Mucosa of descending colon (tissue), 3 donors: ENCODE results near the gene PLXND1. TPM values are rescaled to one million over a fixed set of nuclear protein-coding genes. Genes with fewer than 3 reads are reported as not detected.
A peak's percentile ranks its signal among the peaks of the same experiment; 100 is the strongest.

ENCODE experiments used
- ATAC-seq: fragments of 200-7000 bp; cut with Tn5 transposase; one replicate; pipeline ENCODE4 v1.9.1; 2020; ENCODE audit warnings: mild to moderate bottlenecking, moderate library complexity
- DNase-seq, 3 donors: peaks; one replicate each; pipeline ENCODE4 v3.0.0-alpha.2; 2020
- H3K36me3 ChIP-seq: fragments of 200-600 bp; one replicate; pipeline ENCODE4 v1.8.0; 2021; ENCODE audit warnings: low read depth, mild to moderate bottlenecking
- H3K4me1 ChIP-seq: fragments of 200-600 bp; one replicate; pipeline ENCODE4 v1.8.0; 2021; ENCODE audit warnings: low read depth, mild to moderate bottlenecking
- H3K4me3 ChIP-seq: fragments of 200-600 bp; one replicate; pipeline ENCODE4 v1.8.0; 2021; ENCODE audit warnings: mild to moderate bottlenecking
- H3K9me3 ChIP-seq: fragments of 200-600 bp; one replicate; pipeline ENCODE4 v1.8.0; 2021; ENCODE audit warnings: mild to moderate bottlenecking
- CTCF ChIP-seq: fragments of 200-600 bp; IDR thresholded peaks from one replicate; pipeline ENCODE4 v1.8.0; 2022; ENCODE audit warnings: antibody characterized with exemption, mild to moderate bottlenecking
- intact Hi-C, 2 donors: fragments of 100-400 bp; cut with DNase I in 1 of 2; cut with micrococcal nuclease in 1 of 2; formaldehyde crosslinking; loops; one replicate each; pipeline versions ENCODE4 v1.11.0 to v1.11.1; 2022; cut with DNase I, micrococcal nuclease
- total RNA-seq, 3 donors: library from RNA; stranded (reverse); fragmentation: NEBNext Ultra II Directional in 2 of 3; extraction: Animal tissue kit (Norgen Biotek cat#: 25700) in 2 of 3; gene quantifications; one replicate each; pipeline versions ENCODE4 v1.2.1 to v1.2.4, GENCODE V29; 2021 to 2023
- donor health status: DM: no; HTN: no; CAD: no; lungs with moderate emphysema.
- donor health status: DM: no; HTN: no; CAD: no.
- donor health status: DM: no; HTN: yes; CAD: no.

Gene PLXND1
- total RNA-seq, 3 donors from 2014 or later: 26.8 to 57.1 (median 48.1) TPM

DNA sequence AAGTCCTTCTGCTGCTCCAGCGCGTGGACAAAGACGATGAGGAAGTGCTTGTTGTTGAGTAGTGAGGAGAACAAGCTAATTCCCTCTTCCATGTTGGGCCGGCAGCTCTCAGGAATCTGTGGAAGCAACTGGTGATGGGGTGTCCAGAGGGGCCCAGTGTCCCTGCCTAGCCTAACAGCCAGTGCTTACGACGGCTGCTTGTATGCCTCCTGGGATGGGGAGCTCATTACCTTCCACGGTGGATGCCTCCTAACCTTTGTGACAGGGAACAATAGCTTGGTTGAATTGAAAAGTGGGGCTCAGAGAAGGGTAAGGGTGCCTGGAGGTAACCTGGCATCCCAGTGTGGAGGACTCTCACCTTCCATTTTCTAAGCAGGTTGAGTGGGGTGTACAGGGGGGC, 40.6 kb downstream of the PLXND1 start:
- intact Hi-C loops: no loop called here
- no peak for ATAC-seq
- TF ChIP-seq CTCF: no peak
- Histone ChIP-seq H3K36me3 (no peaks in the 10 kb centered on the region), H3K4me1 (peaks cover 3% of the 10 kb centered on the region), H3K9me3 (no peaks in the 10 kb centered on the region), H3K4me3 (no peak overlapping the region)
- DNase-seq: no peak

GRCh38 chr3:129564981-129565644, 41.4 kb downstream of the PLXND1 start:
- TF ChIP-seq CTCF: no peak
- ATAC-seq: no peak

GRCh38 chr3:129563850-129564535, 42.5 kb downstream of the PLXND1 start:
- intact Hi-C loops: no loop called here
- no peak for TF ChIP-seq CTCF
- no peak for ATAC-seq
- Histone ChIP-seq H3K9me3 (no peaks in the 10 kb centered on the region), H3K4me3 (no peak overlapping the region), H3K4me1 (peaks cover 4% of the 10 kb centered on the region), H3K36me3 (no peaks in the 10 kb centered on the region)
- no peak for DNase-seq

More at GRCh38 chr3:129564981-129565644, 41.4 kb downstream of the PLXND1 start:
- Histone ChIP-seq H3K4me1 (peaks cover 3% of the 10 kb centered on the region), H3K9me3 (no peaks in the 10 kb centered on the region), H3K36me3 (no peaks in the 10 kb centered on the region), H3K4me3 (no peak overlapping the region)
- no peak for DNase-seq
- intact Hi-C loops: no loop called here

DNA sequence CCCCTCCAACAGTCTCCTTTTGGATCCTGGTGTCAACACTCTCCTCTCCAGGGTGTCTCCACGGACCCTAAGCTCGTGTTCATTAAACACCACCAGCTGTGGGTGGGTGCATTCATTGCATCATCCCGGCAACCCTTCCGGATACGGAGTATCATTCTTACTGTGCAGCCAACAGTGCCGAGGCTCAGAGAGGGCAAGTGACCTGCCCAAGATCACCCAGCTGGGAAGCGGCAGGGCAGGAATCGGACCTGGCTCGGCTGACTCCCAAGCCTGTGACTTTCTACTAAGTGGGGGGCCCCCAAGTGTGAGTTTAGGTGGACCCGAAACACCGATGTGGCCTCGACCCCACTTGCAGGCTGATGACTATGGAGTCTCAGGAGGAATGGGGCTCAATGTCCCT, 43.1 kb downstream of the PLXND1 start:
- no peak for ATAC-seq
- TF ChIP-seq CTCF: no peak
- H3K4me3 ChIP-seq: no peak overlapping the region
- intact Hi-C loops: no loop called here
- H3K4me1 ChIP-seq: peaks cover 9% of the 10 kb centered on the region
- no peaks in the 10 kb centered on the region for H3K36me3 ChIP-seq
- no peak for DNase-seq
- H3K9me3 ChIP-seq: no peaks in the 10 kb centered on the region

- Histone ChIP-seq H3K9me3 (no peaks in the 10 kb centered on the region), H3K36me3 (no peaks in the 10 kb centered on the region), H3K4me3 (no peak overlapping the region), H3K4me1 (peaks cover 9% of the 10 kb centered on the region)
- intact Hi-C loops: no loop called here
- no peak for TF ChIP-seq CTCF
- no peak for ATAC-seq
- peak in 1 of 3 donors; percentile 33 for DNase-seq
Measured at GRCh38 chr3:129562803-129563202, 43.7 kb downstream of the PLXND1 start.
